Activated CD8-positive, alpha-beta T cell treated with anti-CD3 and anti-CD28 coated beads, Interleukin-2, amount 10 ng/mL, durations not matched to agents 7 days and 5 days (primary cell): ENCODE results near the gene RAB11B. TPM values are rescaled to one million over a fixed set of nuclear protein-coding genes. Genes with fewer than 3 reads are reported as not detected.
A peak's percentile ranks its signal among the peaks of the same experiment; 100 is the strongest.

Experiments
- ATAC-seq: fragments of 150-1000 bp; cut with Tn5 transposase; one replicate; pipeline ENCODE4 v1.10.0; 2021; ENCODE audit warnings: moderate library complexity
- CTCF ChIA-PET: fragments of 350-600 bp; sonication (Branson Sonifier 250); formaldehyde crosslinking; loops from one replicate; lab custom pipeline; 2021; ENCODE audit warnings: antibody characterized with exemption; lab: Charles Lee
- POLR2A ChIA-PET: fragments of 350-600 bp; sonication (Branson Sonifier 250); formaldehyde crosslinking; loops from one replicate; lab custom pipeline; 2021; ENCODE audit warnings: antibody characterized with exemption; lab: Charles Lee
- DNase-seq: peaks from one replicate; pipeline ENCODE4 v3.0.0-alpha.2; 2020
- H3K27ac Mint-ChIP-seq: one replicate; pipeline ENCODE4 v1.8.0; 2021; ENCODE audit warnings: mild to moderate bottlenecking, mixed read lengths
- H3K27me3 Mint-ChIP-seq: one replicate; pipeline ENCODE4 v1.8.0; 2021; ENCODE audit warnings: low read depth, mixed read lengths
- H3K36me3 Mint-ChIP-seq: one replicate; pipeline ENCODE4 v1.8.0; 2021; ENCODE audit warnings: low read depth, mixed read lengths
- H3K4me1 Mint-ChIP-seq: one replicate; pipeline ENCODE4 v1.8.0; 2021; ENCODE audit warnings: low read depth, mixed read lengths
- H3K4me3 Mint-ChIP-seq: one replicate; pipeline ENCODE4 v1.8.0; 2021; ENCODE audit warnings: mild to moderate bottlenecking, mixed read lengths
- H3K9me3 Mint-ChIP-seq: one replicate; pipeline ENCODE4 v1.8.0; 2022; ENCODE audit warnings: mixed read lengths; ENCODE audit not compliant: insufficient read depth
- microRNA-seq: library from miRNA; unstranded; fragments of <30 nt; microRNA quantifications from one replicate; pipeline ENCODE4 v1.2.0, GENCODE V29; 2022
- total RNA-seq, 2 experiments: library from RNA; stranded (reverse); gene quantifications; one replicate each; pipeline ENCODE4 v1.2.3, GENCODE V29; 2021

RAB11B gene
- total RNA-seq, 2 experiments from 2014 or later = 92.4 to 92.7 TPM

DNA sequence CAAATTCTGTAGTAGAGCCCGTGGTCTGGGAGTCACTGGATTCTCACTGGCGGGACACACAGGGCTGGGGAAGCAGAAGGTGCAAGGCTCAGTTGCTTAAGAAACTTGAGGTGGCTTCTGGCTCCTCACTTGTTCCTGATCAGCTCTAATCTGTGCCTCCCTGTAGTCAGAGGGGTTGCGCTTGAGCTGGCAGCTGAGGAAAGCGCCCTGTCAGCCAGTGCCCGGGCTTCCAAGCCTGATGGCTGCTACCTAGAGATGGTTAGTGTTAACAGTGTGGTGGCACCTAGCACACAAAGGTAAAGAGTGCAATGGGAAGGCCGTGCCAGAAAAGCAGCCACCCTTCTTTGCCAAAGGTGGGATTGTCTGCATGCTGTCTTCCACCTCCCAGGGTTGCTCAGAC is 63.5 kb downstream of the RAB11B start:
- H3K27me3 Mint-ChIP-seq = no peaks in the 10 kb centered on the region
- DNase-seq (no peak), ATAC-seq (no peak)
- peaks cover 61% of the 10 kb centered on the region for H3K36me3 Mint-ChIP-seq
- POLR2A ChIA-PET = interaction anchor here (1.0 kb wide), 1 partner anchor 9 kb away, joined by 3 read pairs; the partner anchor contains the start of gene HNRNPM
- peaks cover 65% of the 10 kb centered on the region for H3K4me1 Mint-ChIP-seq
- H3K27ac Mint-ChIP-seq = peak overlapping the region; percentile 57
- H3K9me3 Mint-ChIP-seq = no peaks in the 10 kb centered on the region
- no peak overlapping the region for H3K4me3 Mint-ChIP-seq
- CTCF ChIA-PET = no interaction called here

Small RNA genes within 50 kb of the gene (microRNA-seq; reads per million reads assigned to microRNA genes)
- 9.8 reads per million, percentile 24 among the genes with 10 or more reads in this experiment for gene MIR4999

Other genes with a start within 250 kb of the RAB11B start
- gene FBN3, start 240.8 kb upstream of the RAB11B start, total RNA-seq = under 1 TPM in 1 of 2 experiments, not detected in 1; 0.03 TPM
- gene CERS4, start 181.0 kb upstream of the RAB11B start, total RNA-seq = 10 to 100 TPM; 27.7 to 28.1 TPM
- gene CD320, start 82.0 kb upstream of the RAB11B start, total RNA-seq = 10 to 100 TPM; 54.6 to 55.0 TPM
- gene NDUFA7, start 69.0 kb upstream of the RAB11B start, total RNA-seq = 10 to 100 TPM; 56.0 to 63.8 TPM
- gene RPS28, start 68.9 kb upstream of the RAB11B start, total RNA-seq = 1,000 to 10,000 TPM; 1,476 to 1,561 TPM
- 1 to 10 TPM; 3.4 to 3.5 TPM for gene KANK3, start 47.1 kb upstream of the RAB11B start, total RNA-seq
- not detected for gene ANGPTL4, start 26.2 kb upstream of the RAB11B start, total RNA-seq
- gene MARCHF2, start 22.9 kb downstream of the RAB11B start, total RNA-seq = 10 to 100 TPM; 26.8 to 28.1 TPM
- 100 to 1,000 TPM; 283 to 291 TPM for gene HNRNPM, start 54.6 kb downstream of the RAB11B start, total RNA-seq
- gene PRAM1, start 112.3 kb downstream of the RAB11B start, total RNA-seq = 1 to 10 TPM; 2.3 to 2.7 TPM
- 10 to 100 TPM; 28.7 to 36.2 TPM for gene ZNF414, start 123.8 kb downstream of the RAB11B start, total RNA-seq
- 100 to 1,000 TPM; 254 to 266 TPM for gene MYO1F, start 187.1 kb downstream of the RAB11B start, total RNA-seq
- gene ADAMTS10, start 220.4 kb downstream of the RAB11B start, total RNA-seq = 1 to 10 TPM; 3.6 to 4.9 TPM
- not detected for gene NFILZ, start 240.3 kb downstream of the RAB11B start, total RNA-seq